ENCODE measurements around the gene NXPH4. TPM values are rescaled to one million over a fixed set of nuclear protein-coding genes. Genes with fewer than 3 reads are reported as not detected.

NXPH4 gene
- total and polyA plus RNA-seq, 10 of the 15 experiments (the other 5 are each of a cell fraction or from before 2014, with no cell fraction given), result 0.03 to 0.26 TPM; not detected in 8

- TF ChIP-seq JUNB (IDR thresholded peaks at IDR 0.05), result no peak
Measured at GRCh38 chr12:57191410-57191809, 25.2 kb upstream of the NXPH4 start (continued).

DNA sequence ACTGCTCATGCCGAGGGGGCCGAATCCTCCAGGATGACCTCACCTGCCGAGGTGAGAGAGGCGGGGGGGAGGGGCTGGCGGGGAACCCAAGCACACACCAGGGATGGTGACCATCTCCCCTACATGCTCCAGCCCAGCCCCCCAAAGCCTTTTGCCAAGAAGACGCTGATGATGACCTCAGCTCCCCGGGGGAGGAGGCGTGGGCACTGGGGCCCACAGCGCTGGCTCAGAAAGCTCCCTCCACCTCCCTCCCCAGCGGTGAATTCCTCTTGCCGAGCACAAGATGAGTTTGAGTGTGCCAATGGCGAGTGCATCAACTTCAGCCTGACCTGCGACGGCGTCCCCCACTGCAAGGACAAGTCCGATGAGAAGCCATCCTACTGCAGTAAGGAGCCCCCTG is 23.7 kb upstream of the NXPH4 start:
- Histone ChIP-seq H3K9me3 (replicated peaks; ENCODE audit: control insufficient read depth, insufficient read depth, low read length) (no peaks in the 10 kb centered on the region), H3K4me1 (ENCODE audit: control insufficient read depth, insufficient read depth, low read length) (no peaks in the 10 kb centered on the region), H3K4me2 (ENCODE audit: control insufficient read depth, insufficient read depth) (no peak overlapping the region), H3K36me3 (ENCODE audit: control insufficient read depth in 2 of 2, insufficient read depth in 2 of 2, low read length in 1 of 2) (no peaks in the 10 kb centered on the region; a peak in 1 of 4 replicates), H2AFZ (ENCODE audit: control insufficient read depth, low read depth, low read length) (no peak overlapping the region), H3K27me3 (replicated peaks in 1 of 2; ENCODE audit: control insufficient read depth in 2 of 2, insufficient read depth in 2 of 2, low read length in 1 of 2) (no peaks in the 10 kb centered on the region), H3K27ac (ENCODE audit: control insufficient read depth, insufficient read depth) (no peak overlapping the region), H4K20me1 (ENCODE audit: control insufficient read depth, insufficient read depth) (no peaks in the 10 kb centered on the region), H3K9ac (ENCODE audit: control insufficient read depth, insufficient read depth, low read length) (no peak overlapping the region), H3K79me2 (ENCODE audit: control insufficient read depth, insufficient read depth, low read length) (no peaks in the 10 kb centered on the region), H3K4me3 (no peak overlapping the region)
- ChIA-PET SMC1A (ENCODE audit: uncharacterized antibody, unreplicated experiment) (no interaction called here), RAD21 (ENCODE audit: unreplicated experiment) (no interaction called here), POLR2A (no interaction called here), CTCF (no interaction called here)
- DNase-seq (ENCODE audit: low read depth, low spot score) (no peak), FAIRE-seq (no peak), ATAC-seq (no peak)
- whole genome bisulfite sequencing (ENCODE audit: insufficient coverage, insufficient replicate concordance, low lambda C conversion rate, missing lambda C conversion rate), result 60% methylated on average over 15 of the region's 16 CpGs
- intact Hi-C loops (cut with micrococcal nuclease; ENCODE audit: unreplicated experiment) (no loop called here), in situ Hi-C loops (cut with MboI) (no loop called here)
- no TSS peak for BruUV-seq (replicated peaks)
- no peak for TF ChIP-seq IRF5 (IDR thresholded peaks at IDR 0.05; ENCODE audit: borderline replicate concordance)
- TF ChIP-seq, protein P1, sequence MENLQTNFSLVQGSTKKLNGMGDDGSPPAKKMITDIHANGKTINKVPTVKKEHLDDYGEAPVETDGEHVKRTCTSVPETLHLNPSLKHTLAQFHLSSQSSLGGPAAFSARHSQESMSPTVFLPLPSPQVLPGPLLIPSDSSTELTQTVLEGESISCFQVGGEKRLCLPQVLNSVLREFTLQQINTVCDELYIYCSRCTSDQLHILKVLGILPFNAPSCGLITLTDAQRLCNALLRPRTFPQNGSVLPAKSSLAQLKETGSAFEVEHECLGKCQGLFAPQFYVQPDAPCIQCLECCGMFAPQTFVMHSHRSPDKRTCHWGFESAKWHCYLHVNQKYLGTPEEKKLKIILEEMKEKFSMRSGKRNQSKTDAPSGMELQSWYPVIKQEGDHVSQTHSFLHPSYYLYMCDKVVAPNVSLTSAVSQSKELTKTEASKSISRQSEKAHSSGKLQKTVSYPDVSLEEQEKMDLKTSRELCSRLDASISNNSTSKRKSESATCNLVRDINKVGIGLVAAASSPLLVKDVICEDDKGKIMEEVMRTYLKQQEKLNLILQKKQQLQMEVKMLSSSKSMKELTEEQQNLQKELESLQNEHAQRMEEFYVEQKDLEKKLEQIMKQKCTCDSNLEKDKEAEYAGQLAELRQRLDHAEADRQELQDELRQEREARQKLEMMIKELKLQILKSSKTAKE (IDR thresholded peaks at IDR 0.05; ENCODE audit: low read depth, poor library complexity, severe bottlenecking), result no peak
- TF ChIP-seq YBX1 (IDR thresholded peaks at IDR 0.05), result no peak
- TF ChIP-seq SP1 (IDR thresholded peaks at IDR 0.05; ENCODE audit: low read depth, low read length), result no peak
- no peak for TF ChIP-seq BMI1 (IDR thresholded peaks at IDR 0.05; ENCODE audit: borderline replicate concordance)
- TF ChIP-seq SMAD5 (IDR thresholded peaks at IDR 0.05; ENCODE audit: low read depth), result no peak
- TF ChIP-seq SPI1 (IDR thresholded peaks at IDR 0.05; ENCODE audit: borderline replicate concordance, insufficient read depth, low read depth, low read length), result no peak
- no peak for TF ChIP-seq TCF3 (IDR thresholded peaks at IDR 0.05; ENCODE audit: borderline replicate concordance, insufficient read depth, low read depth, low read length)
